Mononuclear cell (primary cell): ENCODE results near the gene MAP7. TPM values are rescaled to one million over a fixed set of nuclear protein-coding genes. Genes with fewer than 3 reads are reported as not detected.

Experiments
- H3K27me3 ChIP-seq: 2 replicates; pipeline ENCODE4 v1.6.0; 2011; ENCODE audit warnings: low read length, control low read depth; ENCODE audit not compliant: insufficient read depth
- H3K4me1 ChIP-seq: 2 replicates; pipeline ENCODE4 v1.5.1; 2011; ENCODE audit warnings: mild to moderate bottlenecking, low read length, control low read depth; ENCODE audit not compliant: insufficient read depth
- H3K4me3 ChIP-seq: 2 replicates; pipeline ENCODE4 v1.5.1; 2011; ENCODE audit warnings: mild to moderate bottlenecking, low read length, moderate library complexity
- H3K9me3 ChIP-seq: 2 replicates; pipeline ENCODE4 v1.5.1; 2011; ENCODE audit warnings: low read depth, mild to moderate bottlenecking, control low read depth, low read length
- total RNA-seq: library from RNA; depleted of rRNA; stranded (reverse); fragments of >200 nt; gene quantifications from one replicate; pipeline ENCODE4 v1.2.3, GENCODE V29; 2012

Gene MAP7
- total RNA-seq, 1 donor = 0.31 TPM

GRCh38 chr6:136341367-136341766, 208.9 kb downstream of the MAP7 start:
- Histone ChIP-seq H3K4me3 (no peak overlapping the region), H3K27me3 (no peaks in the 10 kb centered on the region), H3K9me3 (no peaks in the 10 kb centered on the region), H3K4me1 (no peaks in the 10 kb centered on the region)

- Histone ChIP-seq H3K9me3 (no peaks in the 10 kb centered on the region), H3K27me3 (no peaks in the 10 kb centered on the region), H3K4me1 (no peaks in the 10 kb centered on the region), H3K4me3 (no peak overlapping the region)
These were observed 211.7 kb downstream of the MAP7 start for GRCh38 chr6:136338486-136338885.

- Histone ChIP-seq H3K27me3 (no peaks in the 10 kb centered on the region), H3K9me3 (no peaks in the 10 kb centered on the region), H3K4me3 (no peak overlapping the region), H3K4me1 (no peaks in the 10 kb centered on the region)
These were observed 212.6 kb downstream of the MAP7 start for GRCh38 chr6:136337606-136338005.

GRCh38 chr6:136337121-136337520, 213.1 kb downstream of the MAP7 start:
- no peak overlapping the region for H3K4me3 ChIP-seq
- H3K4me1 ChIP-seq = no peaks in the 10 kb centered on the region
- H3K9me3 ChIP-seq = no peaks in the 10 kb centered on the region
- no peaks in the 10 kb centered on the region for H3K27me3 ChIP-seq

- H3K27me3 ChIP-seq = no peaks in the 10 kb centered on the region
- no peaks in the 10 kb centered on the region for H3K4me1 ChIP-seq
- no peak overlapping the region for H3K4me3 ChIP-seq
- no peaks in the 10 kb centered on the region for H3K9me3 ChIP-seq
These were observed 214.4 kb downstream of the MAP7 start for GRCh38 chr6:136335736-136336363.

- no peaks in the 10 kb centered on the region for H3K4me1 ChIP-seq
- no peaks in the 10 kb centered on the region for H3K9me3 ChIP-seq
- H3K27me3 ChIP-seq = no peaks in the 10 kb centered on the region
- no peak overlapping the region for H3K4me3 ChIP-seq
These were observed 215.4 kb downstream of the MAP7 start for GRCh38 chr6:136334853-136335252.

GRCh38 chr6:136334465-136334846, 215.8 kb downstream of the MAP7 start:
- Histone ChIP-seq H3K9me3 (no peaks in the 10 kb centered on the region), H3K27me3 (no peaks in the 10 kb centered on the region)

GRCh38 chr6:136333824-136334464, 216.3 kb downstream of the MAP7 start:
- no peaks in the 10 kb centered on the region for H3K9me3 ChIP-seq
- H3K4me3 ChIP-seq = no peak overlapping the region
- H3K27me3 ChIP-seq = no peaks in the 10 kb centered on the region
- no peaks in the 10 kb centered on the region for H3K4me1 ChIP-seq

More at GRCh38 chr6:136334465-136334846, 215.8 kb downstream of the MAP7 start:
- Histone ChIP-seq H3K4me3 (no peak overlapping the region), H3K4me1 (no peaks in the 10 kb centered on the region)

GRCh38 chr6:136331461-136331860, 218.8 kb downstream of the MAP7 start:
- Histone ChIP-seq H3K4me1 (no peaks in the 10 kb centered on the region), H3K9me3 (no peaks in the 10 kb centered on the region), H3K4me3 (no peak overlapping the region), H3K27me3 (no peaks in the 10 kb centered on the region)

- Histone ChIP-seq H3K4me3 (no peak overlapping the region), H3K4me1 (no peaks in the 10 kb centered on the region), H3K9me3 (no peaks in the 10 kb centered on the region), H3K27me3 (no peaks in the 10 kb centered on the region)
These were observed 219.6 kb downstream of the MAP7 start for GRCh38 chr6:136330634-136331033.

- Histone ChIP-seq H3K9me3 (no peaks in the 10 kb centered on the region), H3K4me1 (peaks cover 4% of the 10 kb centered on the region), H3K4me3 (no peak overlapping the region), H3K27me3 (no peaks in the 10 kb centered on the region)
These were observed 224.1 kb downstream of the MAP7 start for GRCh38 chr6:136326038-136326553.

GRCh38 chr6:136324686-136325380, 225.4 kb downstream of the MAP7 start:
- Histone ChIP-seq H3K27me3 (no peaks in the 10 kb centered on the region), H3K4me3 (no peak overlapping the region), H3K9me3 (no peaks in the 10 kb centered on the region), H3K4me1 (peaks cover 4% of the 10 kb centered on the region)

GRCh38 chr6:136323431-136324112, 226.7 kb downstream of the MAP7 start:
- Histone ChIP-seq H3K9me3 (no peaks in the 10 kb centered on the region), H3K4me1 (peaks cover 4% of the 10 kb centered on the region), H3K27me3 (no peaks in the 10 kb centered on the region), H3K4me3 (no peak overlapping the region)

- peaks cover under 1% of the 10 kb centered on the region for H3K4me1 ChIP-seq
- H3K4me3 ChIP-seq = no peak overlapping the region
- H3K9me3 ChIP-seq = no peaks in the 10 kb centered on the region
- H3K27me3 ChIP-seq = no peaks in the 10 kb centered on the region
These were observed 230.5 kb downstream of the MAP7 start for GRCh38 chr6:136319732-136320131.

GRCh38 chr6:136318676-136319075, 231.5 kb downstream of the MAP7 start:
- H3K4me3 ChIP-seq = no peak overlapping the region
- no peaks in the 10 kb centered on the region for H3K9me3 ChIP-seq
- H3K27me3 ChIP-seq = no peaks in the 10 kb centered on the region
- no peaks in the 10 kb centered on the region for H3K4me1 ChIP-seq
